H9 (cell line): Measurements from ENCODE around the gene STK32B. TPM values are rescaled to one million over a fixed set of nuclear protein-coding genes. Genes with fewer than 3 reads are reported as not detected.

Experiments
- DNase-seq: peaks from one replicate; pipeline ENCODE4 v3.0.0-alpha.2; 2017
- H2AFZ ChIP-seq: one replicate; pipeline ENCODE4 v1.6.1; 2013; ENCODE audit warnings: mild to moderate bottlenecking, low read length, control low read depth, moderate library complexity
- H2AK5ac ChIP-seq: 2 replicates; pipeline ENCODE4 v1.6.1; 2013; ENCODE audit warnings: low read length, control low read depth, mixed read lengths; ENCODE audit not compliant: insufficient read length
- H2BK120ac ChIP-seq: one replicate; pipeline ENCODE4 v1.6.1; 2013; ENCODE audit warnings: low read depth, mild to moderate bottlenecking, low read length, control low read depth, inconsistent platforms; ENCODE audit not compliant: poor library complexity, severe bottlenecking
- H2BK12ac ChIP-seq: 2 replicates; pipeline ENCODE4 v1.6.1; 2013; ENCODE audit warnings: low read length, control low read depth, mixed read lengths, low read depth; ENCODE audit not compliant: insufficient read length
- H2BK15ac ChIP-seq: 2 replicates; pipeline ENCODE4 v1.6.1; 2013; ENCODE audit warnings: low read depth, low read length, control low read depth
- H2BK20ac ChIP-seq: one replicate; pipeline ENCODE4 v1.6.1; 2013; ENCODE audit warnings: low read depth, mild to moderate bottlenecking, low read length, control low read depth, inconsistent platforms; ENCODE audit not compliant: poor library complexity, severe bottlenecking
- H2BK5ac ChIP-seq: 2 replicates; pipeline ENCODE4 v1.6.1; 2013; ENCODE audit warnings: low read length, control low read depth, mixed read lengths; ENCODE audit not compliant: insufficient read length
- H3K14ac ChIP-seq: 2 replicates; pipeline ENCODE4 v1.6.1; 2013; ENCODE audit warnings: low read length, control low read depth; ENCODE audit not compliant: insufficient read depth
- H3K18ac ChIP-seq: 2 replicates; pipeline ENCODE4 v1.6.1; 2013; ENCODE audit warnings: low read depth, mild to moderate bottlenecking, mixed read lengths, low read length, control low read depth; ENCODE audit not compliant: insufficient read length
- H3K23ac ChIP-seq: 2 replicates; pipeline ENCODE4 v1.6.1; 2013; ENCODE audit warnings: low read length, control low read depth, mixed read lengths, low read depth; ENCODE audit not compliant: insufficient read length
- H3K23me2 ChIP-seq: 2 replicates; pipeline ENCODE4 v1.6.1; 2013; ENCODE audit warnings: low read depth, mild to moderate bottlenecking, mixed read lengths, low read length, control low read depth; ENCODE audit not compliant: insufficient read length, poor library complexity, severe bottlenecking
- H3K27ac ChIP-seq: 2 replicates; pipeline ENCODE4 v1.5.1; 2013; ENCODE audit warnings: low read length, control low read depth, mixed read lengths, low read depth; ENCODE audit not compliant: insufficient read length
- H3K27me3 ChIP-seq: 2 replicates; pipeline ENCODE4 v1.6.1; 2013; ENCODE audit warnings: low read length, control low read depth, inconsistent platforms; ENCODE audit not compliant: insufficient read depth
- H3K4ac ChIP-seq: 2 replicates; pipeline ENCODE4 v1.6.1; 2013; ENCODE audit warnings: low read depth, mild to moderate bottlenecking, control low read depth, inconsistent platforms, low read length, moderate library complexity
- H3K4me1 ChIP-seq: 2 replicates; pipeline ENCODE4 v1.6.1; 2013; ENCODE audit warnings: low read length, control low read depth, inconsistent platforms; ENCODE audit not compliant: insufficient read depth
- H3K4me2 ChIP-seq: 2 replicates; pipeline ENCODE4 v1.6.1; 2013; ENCODE audit warnings: low read length, control low read depth, mixed read lengths; ENCODE audit not compliant: insufficient read length, insufficient read depth
- H3K56ac ChIP-seq: 2 replicates; pipeline ENCODE4 v1.6.1; 2013; ENCODE audit warnings: low read depth, mild to moderate bottlenecking, mixed read lengths, low read length, control low read depth; ENCODE audit not compliant: insufficient read length
- H3K79me1 ChIP-seq: 2 replicates; pipeline ENCODE4 v1.6.1; 2013; ENCODE audit warnings: low read depth, mild to moderate bottlenecking, moderate library complexity, low read length, control low read depth, inconsistent platforms; ENCODE audit not compliant: insufficient read depth, poor library complexity, severe bottlenecking
- H3K79me2 ChIP-seq: 2 replicates; pipeline ENCODE4 v1.6.1; 2013; ENCODE audit warnings: low read length, control low read depth, inconsistent platforms; ENCODE audit not compliant: insufficient read depth
- H3K9ac ChIP-seq: 2 replicates; pipeline ENCODE4 v1.6.1; 2013; ENCODE audit warnings: low read length, control low read depth, mixed read lengths; ENCODE audit not compliant: insufficient read length; ENCODE audit errors: extremely low read depth
- H3K9me3 ChIP-seq: one replicate; pipeline ENCODE4 v1.6.1; 2013; ENCODE audit warnings: low read depth, low read length, inconsistent platforms; ENCODE audit not compliant: control insufficient read depth
- H3T11ph ChIP-seq: one replicate; pipeline ENCODE4 v1.6.1; 2013; ENCODE audit warnings: mild to moderate bottlenecking, low read length, control low read depth, inconsistent platforms
- H4K20me1 ChIP-seq: one replicate; pipeline ENCODE4 v1.6.1; 2013; ENCODE audit not compliant: control insufficient read depth, insufficient read length, insufficient read depth
- H4K5ac ChIP-seq: 2 replicates; pipeline ENCODE4 v1.6.1; 2013; ENCODE audit warnings: low read depth, mild to moderate bottlenecking, mixed read lengths, low read length, control low read depth; ENCODE audit not compliant: insufficient read length
- H4K8ac ChIP-seq: replicated peaks from 2 replicates; pipeline ENCODE4 v1.6.1; 2013; ENCODE audit warnings: low read length, control low read depth, mixed read lengths, low read depth; ENCODE audit not compliant: insufficient read length
- H4K91ac ChIP-seq: 2 replicates; pipeline ENCODE4 v1.6.1; 2013; ENCODE audit warnings: low read depth, mild to moderate bottlenecking, moderate library complexity, mixed read lengths, low read length, control low read depth; ENCODE audit not compliant: insufficient read length
- H3K27ac Mint-ChIP-seq, 3 experiments: 2 replicates in 2 of 3; 3 replicates in 1 of 3; pipeline ENCODE4 v1.8.0; 2020 to 2021; ENCODE audit warnings: mixed read lengths in 3 of 3, mild to moderate bottlenecking in 1 of 3, moderate library complexity in 1 of 3
- H3K27me3 Mint-ChIP-seq: 2 replicates; pipeline ENCODE4 v1.8.0; 2021; ENCODE audit warnings: low read depth, mild to moderate bottlenecking, moderate library complexity, mixed read lengths
- H3K36me3 Mint-ChIP-seq, 3 experiments: 2 replicates in 2 of 3; 3 replicates in 1 of 3; pipeline ENCODE4 v1.8.0; 2020 to 2021; ENCODE audit warnings: low read depth in 3 of 3, mixed read lengths in 3 of 3; ENCODE audit not compliant: insufficient read depth in 1 of 3
- H3K4me1 Mint-ChIP-seq, 2 experiments: 2 replicates each; pipeline ENCODE4 v1.8.0; 2020; ENCODE audit warnings: mixed read lengths in 2 of 2
- H3K4me3 Mint-ChIP-seq, 2 experiments: 2 replicates in 1 of 2; 3 replicates in 1 of 2; pipeline ENCODE4 v1.8.0; 2020 to 2021; ENCODE audit warnings: mild to moderate bottlenecking in 2 of 2, mixed read lengths in 2 of 2, moderate library complexity in 1 of 2
- H3K9me3 Mint-ChIP-seq, 2 experiments: 2 replicates in 1 of 2; 3 replicates in 1 of 2; pipeline ENCODE4 v1.8.0; 2020; ENCODE audit warnings: mild to moderate bottlenecking in 2 of 2, mixed read lengths in 2 of 2, moderate library complexity in 1 of 2
- CTCF ChIP-seq: fragments of 200-600 bp; sonication (generic); conservative IDR thresholded peaks from 3 replicates; pipeline ENCODE4 v1.8.0; 2021; ENCODE audit warnings: antibody characterized with exemption, mild to moderate bottlenecking
- WGBS: extraction: QIAGEN DNeasy Blood & Tissue Kit; methylation state at CpG from one replicate; pipeline ENCODE4 v1.1.7; 2013; ENCODE audit warnings: missing lambda C conversion rate, low lambda C conversion rate, mixed read lengths; ENCODE audit not compliant: insufficient read length; ENCODE audit errors: extremely low coverage; 5-methylcytosine and 5-hydroxymethylcytosine counted together
- total RNA-seq: library from RNA; stranded (reverse); gene quantifications from 2 replicates; pipeline ENCODE4 v1.2.1, GENCODE V29; 2021

Gene STK32B
- total RNA-seq, 1 experiment from 2014 or later, result 1.0 TPM

DNA sequence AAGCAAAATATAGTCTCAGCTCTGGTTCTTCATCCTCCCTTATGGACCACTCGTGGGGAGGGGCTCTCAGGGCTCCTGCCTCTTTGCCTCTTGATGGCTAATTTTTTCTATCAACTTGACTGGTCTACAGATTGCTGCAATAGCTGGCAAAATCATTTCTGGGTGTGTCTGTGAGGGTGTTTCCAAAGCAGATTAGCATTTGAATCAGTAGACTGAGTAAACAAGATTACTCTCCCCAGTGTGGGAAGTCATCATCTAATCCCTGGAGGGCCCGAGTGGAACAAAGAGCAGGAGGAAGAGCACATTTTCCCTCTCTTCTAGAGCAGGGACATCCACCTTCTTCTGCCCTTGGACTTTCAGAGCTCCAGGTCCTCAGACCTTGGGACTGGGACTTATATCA, 153.5 kb downstream of the STK32B start:
- no peak overlapping the region for H2AK5ac ChIP-seq
- H3K18ac ChIP-seq, result no peak overlapping the region
- no CpG with 5 or more reads among the region's 2 CpGs for WGBS
- Mint-ChIP-seq H3K4me3 (no peak overlapping the region), H3K9me3 (peaks cover 19 to 28% of the 10 kb centered on the region in 2 experiments), H3K36me3 (peaks cover 10 to 31% (median 18%) of the 10 kb centered on the region in 3 experiments), H3K4me1 (peaks cover 52 to 56% of the 10 kb centered on the region in 2 experiments), H3K27ac (peak overlapping the region in 1 of 3 experiments; percentile 42; a peak in 1 of 7 replicates), H3K27me3 (peaks cover 4% of the 10 kb centered on the region)
- no peaks in the 10 kb centered on the region for H3K9me3 ChIP-seq
- no peak overlapping the region for H3K9ac ChIP-seq
- H3K27ac ChIP-seq, result no peak overlapping the region
- H3K23me2 ChIP-seq, result no peaks in the 10 kb centered on the region
- H2BK20ac ChIP-seq, result no peak overlapping the region
- no peak overlapping the region for H3K56ac ChIP-seq
- no peak overlapping the region for H2BK15ac ChIP-seq
- no peak overlapping the region for H3K23ac ChIP-seq
- no peaks in the 10 kb centered on the region for H3K79me1 ChIP-seq
- H2BK120ac ChIP-seq, result no peak overlapping the region
- no peak overlapping the region for H2BK5ac ChIP-seq
- H3K14ac ChIP-seq, result no peak overlapping the region
- H3K79me2 ChIP-seq, result no peaks in the 10 kb centered on the region
- no peak overlapping the region for H3K4me2 ChIP-seq
- H4K91ac ChIP-seq, result no peak overlapping the region
- H4K20me1 ChIP-seq, result no peaks in the 10 kb centered on the region
- H3K4ac ChIP-seq, result no peak overlapping the region
- H3T11ph ChIP-seq, result no peak overlapping the region
- no peak overlapping the region for H2BK12ac ChIP-seq
- no peak overlapping the region for H4K5ac ChIP-seq
- no peaks in the 10 kb centered on the region for H3K27me3 ChIP-seq
- no peak overlapping the region for H2AFZ ChIP-seq
- TF ChIP-seq CTCF, result no peak
- H4K8ac ChIP-seq, result no peak overlapping the region
- DNase-seq, result no peak
- peaks cover 4% of the 10 kb centered on the region; the same call in 1 of the 2 replicates for H3K4me1 ChIP-seq
